ENCODE data around the gene RGS18. TPM values are rescaled to one million over a fixed set of nuclear protein-coding genes. Genes with fewer than 3 reads are reported as not detected.

RGS18 gene
- total RNA-seq, 1 donor from 2014 or later, result not detected

DNA sequence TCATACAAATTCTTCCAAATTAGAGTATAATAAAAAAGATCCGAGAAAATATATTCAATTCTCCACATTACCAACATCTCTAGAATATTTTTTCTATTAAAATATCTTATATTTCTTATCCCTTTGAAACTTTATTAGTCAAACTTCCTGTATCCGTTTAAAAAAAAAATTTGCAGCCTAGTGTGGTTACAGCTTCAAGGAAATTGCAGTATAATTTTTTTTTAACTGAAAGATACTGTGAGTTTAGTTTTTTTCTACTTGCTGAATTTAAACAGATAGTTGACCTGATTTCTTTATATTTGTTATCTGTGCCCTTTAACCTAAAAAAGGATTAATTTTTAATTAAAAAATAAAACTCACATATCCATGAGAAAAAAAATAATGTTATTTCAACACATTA is 1.5 kb downstream of the RGS18 start:
- Histone ChIP-seq H3K36me3 (ENCODE audit: insufficient read depth, low read length) (no peaks in the 10 kb centered on the region), H3K4me1 (ENCODE audit: insufficient read depth, low read length) (no peaks in the 10 kb centered on the region), H3K4me2 (ENCODE audit: low read length) (no peak overlapping the region), H3K9ac (ENCODE audit: low read length) (no peak overlapping the region), H3K9me3 (ENCODE audit: insufficient read depth, low read depth, low read length) (no peaks in the 10 kb centered on the region), H2AFZ (ENCODE audit: low read depth, low read length) (no peak overlapping the region), H4K20me1 (ENCODE audit: insufficient read depth, low read length) (no peaks in the 10 kb centered on the region), H3K4me3 (ENCODE audit: insufficient read depth, low read depth, low read length) (no peak overlapping the region), H3K27ac (ENCODE audit: low read depth, low read length) (no peak overlapping the region), H3K27me3 (ENCODE audit: insufficient read depth, low read length) (no peaks in the 10 kb centered on the region), H3K79me2 (ENCODE audit: insufficient read depth, low read length) (no peaks in the 10 kb centered on the region)
- no peaks in the 10 kb centered on the region for H3K36me3 Mint-ChIP-seq (ENCODE audit: low read depth, unreplicated experiment)
- no peak for DNase-seq (ENCODE audit: low read depth)
- no peaks in the 10 kb centered on the region for H3K27me3 Mint-ChIP-seq (ENCODE audit: low read depth, unreplicated experiment)
- FAIRE-seq, result no peak
- no peak overlapping the region for H3K27ac Mint-ChIP-seq (ENCODE audit: unreplicated experiment)
- no peak overlapping the region for H3K4me3 Mint-ChIP-seq (ENCODE audit: unreplicated experiment)
- H3K9me3 Mint-ChIP-seq (ENCODE audit: unreplicated experiment), result no peaks in the 10 kb centered on the region
- peaks cover 3% of the 10 kb centered on the region for H3K4me1 Mint-ChIP-seq (ENCODE audit: low read depth, unreplicated experiment)
- no peak for TF ChIP-seq EZH2 (IDR thresholded peaks at IDR 0.05; ENCODE audit: insufficient read depth, low read length)
- TF ChIP-seq, protein P1, sequence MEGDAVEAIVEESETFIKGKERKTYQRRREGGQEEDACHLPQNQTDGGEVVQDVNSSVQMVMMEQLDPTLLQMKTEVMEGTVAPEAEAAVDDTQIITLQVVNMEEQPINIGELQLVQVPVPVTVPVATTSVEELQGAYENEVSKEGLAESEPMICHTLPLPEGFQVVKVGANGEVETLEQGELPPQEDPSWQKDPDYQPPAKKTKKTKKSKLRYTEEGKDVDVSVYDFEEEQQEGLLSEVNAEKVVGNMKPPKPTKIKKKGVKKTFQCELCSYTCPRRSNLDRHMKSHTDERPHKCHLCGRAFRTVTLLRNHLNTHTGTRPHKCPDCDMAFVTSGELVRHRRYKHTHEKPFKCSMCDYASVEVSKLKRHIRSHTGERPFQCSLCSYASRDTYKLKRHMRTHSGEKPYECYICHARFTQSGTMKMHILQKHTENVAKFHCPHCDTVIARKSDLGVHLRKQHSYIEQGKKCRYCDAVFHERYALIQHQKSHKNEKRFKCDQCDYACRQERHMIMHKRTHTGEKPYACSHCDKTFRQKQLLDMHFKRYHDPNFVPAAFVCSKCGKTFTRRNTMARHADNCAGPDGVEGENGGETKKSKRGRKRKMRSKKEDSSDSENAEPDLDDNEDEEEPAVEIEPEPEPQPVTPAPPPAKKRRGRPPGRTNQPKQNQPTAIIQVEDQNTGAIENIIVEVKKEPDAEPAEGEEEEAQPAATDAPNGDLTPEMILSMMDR (IDR thresholded peaks at IDR 0.05; ENCODE audit: insufficient read depth, low read depth, low read length), result no peak

DNA sequence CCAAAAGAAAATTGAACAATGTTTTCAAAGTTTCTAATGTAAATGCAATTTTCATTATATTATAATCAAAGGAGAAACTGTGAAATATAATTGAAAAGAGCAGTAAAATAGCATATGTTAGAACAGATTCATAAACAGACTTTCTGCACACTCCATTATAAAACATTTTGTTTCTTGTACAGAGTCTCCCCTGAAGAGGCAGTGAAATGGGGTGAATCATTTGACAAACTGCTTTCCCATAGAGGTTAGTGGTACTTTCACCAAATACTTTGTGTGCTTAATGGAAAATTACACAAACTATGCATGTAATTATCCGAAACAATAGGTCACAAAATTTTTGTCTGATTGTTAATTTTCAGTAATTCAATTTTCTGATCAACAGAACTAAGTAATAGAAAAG is 1.9 kb downstream of the RGS18 start:
- no peaks in the 10 kb centered on the region for H4K20me1 ChIP-seq (ENCODE audit: insufficient read depth, low read length)
- H3K9me3 ChIP-seq (ENCODE audit: insufficient read depth, low read depth, low read length), result no peaks in the 10 kb centered on the region
- Mint-ChIP-seq H3K27ac (ENCODE audit: unreplicated experiment) (no peak overlapping the region), H3K4me1 (ENCODE audit: low read depth, unreplicated experiment) (peaks cover 3% of the 10 kb centered on the region), H3K9me3 (ENCODE audit: unreplicated experiment) (no peaks in the 10 kb centered on the region), H3K4me3 (ENCODE audit: unreplicated experiment) (no peak overlapping the region), H3K27me3 (ENCODE audit: low read depth, unreplicated experiment) (no peaks in the 10 kb centered on the region), H3K36me3 (ENCODE audit: low read depth, unreplicated experiment) (no peaks in the 10 kb centered on the region)
- H2AFZ ChIP-seq (ENCODE audit: low read depth, low read length), result no peak overlapping the region
- H3K4me3 ChIP-seq (ENCODE audit: insufficient read depth, low read depth, low read length), result no peak overlapping the region
- H3K27ac ChIP-seq (ENCODE audit: low read depth, low read length), result no peak overlapping the region
- no peaks in the 10 kb centered on the region for H3K36me3 ChIP-seq (ENCODE audit: insufficient read depth, low read length)
- TF ChIP-seq EZH2 (IDR thresholded peaks at IDR 0.05; ENCODE audit: insufficient read depth, low read length), result no peak
- TF ChIP-seq, protein P1 (IDR thresholded peaks at IDR 0.05; ENCODE audit: insufficient read depth, low read depth, low read length), result no peak
- DNase-seq (ENCODE audit: low read depth) (no peak), FAIRE-seq (no peak)
- no peak overlapping the region for H3K9ac ChIP-seq (ENCODE audit: low read length)
- H3K27me3 ChIP-seq (ENCODE audit: insufficient read depth, low read length), result no peaks in the 10 kb centered on the region
- H3K79me2 ChIP-seq (ENCODE audit: insufficient read depth, low read length), result no peaks in the 10 kb centered on the region
- no peaks in the 10 kb centered on the region for H3K4me1 ChIP-seq (ENCODE audit: insufficient read depth, low read length)
- H3K4me2 ChIP-seq (ENCODE audit: low read length), result no peak overlapping the region

DNA sequence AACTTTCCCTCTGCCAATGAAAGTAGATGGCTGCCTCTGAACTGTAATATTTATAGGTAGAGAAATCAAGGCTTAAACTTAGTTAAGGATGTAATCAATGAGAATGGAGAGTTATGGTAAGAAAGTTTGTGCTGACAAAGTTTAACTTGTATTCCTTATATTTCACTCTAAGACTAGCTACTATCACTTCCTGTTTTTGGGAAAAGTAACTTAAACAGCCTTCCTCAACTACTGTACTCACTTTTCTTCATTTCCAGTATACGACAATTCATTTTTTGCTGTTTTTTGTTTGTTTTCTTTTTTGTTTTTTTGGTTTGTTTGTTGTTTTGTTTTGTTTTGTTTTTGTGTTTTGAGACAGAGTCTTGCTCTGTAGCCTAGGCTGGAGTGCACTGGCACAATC is 3.7 kb downstream of the RGS18 start:
- no peaks in the 10 kb centered on the region for H3K36me3 Mint-ChIP-seq (ENCODE audit: low read depth, unreplicated experiment)
- TF ChIP-seq, protein P1 (IDR thresholded peaks at IDR 0.05; ENCODE audit: insufficient read depth, low read depth, low read length), result no peak
- TF ChIP-seq EZH2 (IDR thresholded peaks at IDR 0.05; ENCODE audit: insufficient read depth, low read length), result no peak
- peaks cover 2% of the 10 kb centered on the region for H3K9me3 Mint-ChIP-seq (ENCODE audit: unreplicated experiment)
- no peaks in the 10 kb centered on the region for H3K27me3 ChIP-seq (ENCODE audit: insufficient read depth, low read length)
- H3K79me2 ChIP-seq (ENCODE audit: insufficient read depth, low read length), result no peaks in the 10 kb centered on the region
- H3K4me2 ChIP-seq (ENCODE audit: low read length), result no peak overlapping the region
- H3K27ac Mint-ChIP-seq (ENCODE audit: unreplicated experiment), result no peak overlapping the region
- no peak overlapping the region for H3K27ac ChIP-seq (ENCODE audit: low read depth, low read length)
- no peaks in the 10 kb centered on the region for H3K27me3 Mint-ChIP-seq (ENCODE audit: low read depth, unreplicated experiment)
- H3K4me3 Mint-ChIP-seq (ENCODE audit: unreplicated experiment), result no peak overlapping the region
- no peaks in the 10 kb centered on the region for H4K20me1 ChIP-seq (ENCODE audit: insufficient read depth, low read length)
- FAIRE-seq (no peak), DNase-seq (ENCODE audit: low read depth) (no peak)
- no peak overlapping the region for H3K4me3 ChIP-seq (ENCODE audit: insufficient read depth, low read depth, low read length)
- no peaks in the 10 kb centered on the region for H3K9me3 ChIP-seq (ENCODE audit: insufficient read depth, low read depth, low read length)
- H3K36me3 ChIP-seq (ENCODE audit: insufficient read depth, low read length), result no peaks in the 10 kb centered on the region
- no peak overlapping the region for H3K9ac ChIP-seq (ENCODE audit: low read length)
- peaks cover 3% of the 10 kb centered on the region for H3K4me1 Mint-ChIP-seq (ENCODE audit: low read depth, unreplicated experiment)
- no peak overlapping the region for H2AFZ ChIP-seq (ENCODE audit: low read depth, low read length)
- H3K4me1 ChIP-seq (ENCODE audit: insufficient read depth, low read length), result no peaks in the 10 kb centered on the region

All from astrocyte (in vitro differentiated cells and primary cell).